GM12878 (cell line): ENCODE data around the gene CRYL1. TPM values are rescaled to one million over a fixed set of nuclear protein-coding genes. Genes with fewer than 3 reads are reported as not detected.
A peak's percentile ranks its signal among the peaks of the same experiment; 100 is the strongest.

Experiments used
- ATF2 ChIP-seq: IDR thresholded peaks from 2 replicates; pipeline ENCODE4 v1.6.1; 2012; ENCODE audit warnings: low read length, inconsistent platforms
- CHD1 ChIP-seq: IDR thresholded peaks from 2 replicates; pipeline ENCODE4 v1.6.1; 2012; ENCODE audit warnings: low read depth, low read length, improper control_type of control experiment
- E4F1 ChIP-seq: fragments of 450-650 bp; IDR thresholded peaks from 2 replicates; pipeline ENCODE4 v1.6.1; 2018; ENCODE audit warnings: borderline replicate concordance, mild to moderate bottlenecking; ENCODE audit not compliant: partially characterized antibody
- ELK1 ChIP-seq: IDR thresholded peaks from 2 replicates; pipeline ENCODE4 v1.6.1; 2012; ENCODE audit warnings: low read depth, low read length, improper control_type of control experiment
- ESRRA ChIP-seq: IDR thresholded peaks from 2 replicates; pipeline ENCODE4 v1.6.1; 2012; ENCODE audit warnings: mild to moderate bottlenecking, low read length, improper control_type of control experiment
- MXI1 ChIP-seq: fragments of 150-350 bp; IDR thresholded peaks from 2 replicates; pipeline ENCODE4 v1.6.1; 2011; ENCODE audit warnings: low read depth, mild to moderate bottlenecking, inconsistent platforms, low read length, improper control_type of control experiment
- MYB ChIP-seq: fragments of 150-350 bp; IDR thresholded peaks from 2 replicates; pipeline ENCODE4 v1.6.1; 2014; ENCODE audit warnings: mild to moderate bottlenecking, low read depth, low read length, borderline replicate concordance
- NFIC ChIP-seq: IDR thresholded peaks from 2 replicates; pipeline ENCODE4 v1.6.1; 2012; ENCODE audit warnings: low read depth, mild to moderate bottlenecking, inconsistent platforms, low read length, moderate library complexity
- NR2C1 ChIP-seq: fragments of 450-650 bp; IDR thresholded peaks from 2 replicates; pipeline ENCODE4 v1.6.1; 2017; ENCODE audit warnings: antibody characterized with exemption, mild to moderate bottlenecking, moderate library complexity
- PAX8 ChIP-seq: fragments of 450-650 bp; IDR thresholded peaks from 2 replicates; pipeline ENCODE4 v1.6.1; 2017; ENCODE audit warnings: mild to moderate bottlenecking, moderate library complexity
- POU2F2 ChIP-seq: IDR thresholded peaks from 3 replicates; pipeline ENCODE4 v1.6.1; 2011; ENCODE audit warnings: low read depth, mild to moderate bottlenecking, low read length, borderline replicate concordance
- PRDM15 ChIP-seq: fragments of 450-650 bp; formaldehyde crosslinking; IDR thresholded peaks from 2 replicates; pipeline ENCODE4 v1.4.0; 2020; ENCODE audit warnings: mild to moderate bottlenecking, moderate library complexity
- RBBP5 ChIP-seq: fragments of 200-600 bp; sonication (generic); conservative IDR thresholded peaks from 2 replicates; pipeline ENCODE4 v1.6.1; 2016
- RCOR1 ChIP-seq: conservative IDR thresholded peaks from 2 replicates; pipeline ENCODE4 v1.6.1; 2012; ENCODE audit warnings: low read depth, low read length, improper control_type of control experiment
- RELA ChIP-seq: fragments of 450-650 bp; IDR thresholded peaks from 2 replicates; pipeline ENCODE4 v1.8.0; 2014; ENCODE audit warnings: borderline replicate concordance; ENCODE audit not compliant: partially characterized antibody
- ZBTB4 ChIP-seq: fragments of 450-650 bp; formaldehyde crosslinking; IDR thresholded peaks from 2 replicates; pipeline ENCODE4 v1.4.0; 2022; ENCODE audit warnings: mild to moderate bottlenecking, moderate library complexity
- ZNF384 ChIP-seq: IDR thresholded peaks from 2 replicates; pipeline ENCODE4 v1.6.1; 2012; ENCODE audit warnings: low read depth, mild to moderate bottlenecking, low read length, improper control_type of control experiment, borderline replicate concordance
- polyA plus RNA-seq, 11 experiments: library from polyadenylated mRNA; depleted of rRNA in 4 of 11; unstranded in 6 of 11; stranded (reverse) in 5 of 11; fragments of >200 nt; fragmentation: Nextera tagmentation in 4 of 11; fragmentation: Illumina TruSeq in 1 of 11; extraction: Ambion mirVana in 4 of 11; extraction: Trizol in 1 of 11; gene quantifications; 1 replicate in 1 of 11; 2 replicates in 10 of 11; pipeline versions ENCODE4 v1.2.1 to v1.2.3, GENCODE V29; 2011 to 2016; ENCODE audit warnings: inconsistent platforms in 2 of 11, missing spikeins in 2 of 11, low read depth in 1 of 11
- total RNA-seq, 4 experiments: library from RNA; depleted of rRNA in 3 of 4; stranded (reverse); fragments of >200 nt in 3 of 4; fragmentation: Illumina TruSeq in 1 of 4; extraction: Trizol in 1 of 4; gene quantifications; 2 replicates each; pipeline versions ENCODE4 v1.2.1 to v1.2.3, GENCODE V29; 2013 to 2021

CRYL1 gene
- total and polyA plus RNA-seq, 10 of the 15 experiments (the other 5 are each of a cell fraction or from before 2014, with no cell fraction given): 5.5 to 36.7 (median 12.2) TPM

GRCh38 chr13:20369886-20370361, 155.7 kb downstream of the CRYL1 start (continued):
- TF ChIP-seq ATF2 (peak; percentile 91), NFIC (peak; percentile 90), RBBP5 (no peak), CHD1 (no peak), NR2C1 (no peak), PRDM15 (CRISPR knock-in tag) (no peak), ESRRA (no peak), POU2F2 (0 out of 3 replicates have a peak, but pooled peaks have one; percentile 23), E4F1 (no peak), ELK1 (no peak), ZNF384 (no peak), RELA (no peak), MXI1 (no peak), ZBTB4 (CRISPR knock-in tag) (no peak), PAX8 (no peak), MYB (no peak), RCOR1 (no peak)
